ENCODE data around the gene MAN2B1. TPM values are rescaled to one million over a fixed set of nuclear protein-coding genes. Genes with fewer than 3 reads are reported as not detected.
"Not testable (repeated sequence)": the region's sequence is repeated elsewhere in the genome, so short reads cannot be mapped to it uniquely, and the experiment has no call there.

The MAN2B1 gene
- total RNA-seq, 8 experiments from 2014 or later = 12.3 to 95.9 (median 38.0) TPM

DNA sequence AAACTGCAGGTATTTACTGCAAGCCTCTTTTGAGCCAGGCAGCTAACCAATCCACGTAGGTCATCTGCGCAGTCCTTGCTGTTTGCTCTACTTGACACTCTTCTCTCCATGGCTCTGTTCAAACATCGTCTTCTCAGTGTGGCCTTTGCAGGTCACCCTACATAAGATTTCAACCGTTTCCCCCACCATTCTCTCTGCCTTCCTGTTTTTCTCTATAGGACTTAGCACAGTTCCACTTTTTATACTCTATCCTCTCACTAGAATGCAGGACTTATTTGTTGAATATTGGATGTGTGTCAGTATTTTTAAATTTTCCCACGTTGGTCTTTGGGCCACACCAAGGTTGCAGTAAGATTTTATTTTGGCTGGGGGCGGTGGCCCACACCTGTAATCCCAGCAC, 31.6 kb upstream of the MAN2B1 start:
- Histone ChIP-seq H3K27ac (no peak overlapping the region), H3K4me1 (replicated peaks in 1 of 2) (peaks cover 12 to 15% of the 10 kb centered on the region in 2 donors), H3K4me3 (no peak overlapping the region)
- WGBS, 10 experiments = 50 to 95% (median 84%) methylated on average over 2 to 6 of the region's 6 CpGs; no CpG with 5 or more reads in 4 of the 10 experiments
- no peak for ATAC-seq (replicated peaks in 6 of 8)
- in situ Hi-C loops (cut with MboI; ENCODE audit: low pct_unique_long_range_greater_than_20kb in 2 of 9, low sequenced_read_pairs in 9 of 9, unreplicated experiment in 9 of 9) = no loop called here

DNA sequence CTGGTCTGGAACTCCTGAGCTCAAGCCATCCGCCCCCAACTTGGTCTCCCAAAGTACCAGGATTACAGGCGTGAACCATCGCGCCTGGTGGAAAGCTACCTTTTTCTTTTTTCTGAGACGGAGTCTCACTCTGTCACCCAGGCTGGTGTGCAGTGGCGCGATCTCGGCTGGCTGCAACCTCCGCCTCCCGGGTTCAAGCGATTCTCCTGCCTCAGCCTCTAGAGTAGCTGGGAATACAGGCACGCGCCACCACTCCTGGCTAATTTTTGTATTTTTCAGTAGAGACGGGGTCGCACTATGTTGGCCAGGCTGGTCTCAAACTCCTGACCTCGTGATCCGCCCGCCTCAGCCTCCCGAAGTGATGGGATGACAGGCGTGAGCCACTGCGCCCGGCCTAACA, 30.9 kb upstream of the MAN2B1 start:
- in situ Hi-C loops (cut with MboI; ENCODE audit: low pct_unique_long_range_greater_than_20kb in 2 of 9, low sequenced_read_pairs in 9 of 9, unreplicated experiment in 9 of 9); H3K27ac ChIP-seq; ATAC-seq (replicated peaks in 6 of 8): not testable (repeated sequence)
- WGBS, 10 experiments = 80 to 100% (median 100%) methylated on average over 1 to 6 of the region's 22 CpGs; no CpG with 5 or more reads in 3 of the 10 experiments
- Histone ChIP-seq H3K4me3 (peak overlapping the region in 2 of 5 donors; percentile 62 to 90), H3K4me1 (replicated peaks in 1 of 2) (peaks cover 7 to 11% of the 10 kb centered on the region in 2 donors)

DNA sequence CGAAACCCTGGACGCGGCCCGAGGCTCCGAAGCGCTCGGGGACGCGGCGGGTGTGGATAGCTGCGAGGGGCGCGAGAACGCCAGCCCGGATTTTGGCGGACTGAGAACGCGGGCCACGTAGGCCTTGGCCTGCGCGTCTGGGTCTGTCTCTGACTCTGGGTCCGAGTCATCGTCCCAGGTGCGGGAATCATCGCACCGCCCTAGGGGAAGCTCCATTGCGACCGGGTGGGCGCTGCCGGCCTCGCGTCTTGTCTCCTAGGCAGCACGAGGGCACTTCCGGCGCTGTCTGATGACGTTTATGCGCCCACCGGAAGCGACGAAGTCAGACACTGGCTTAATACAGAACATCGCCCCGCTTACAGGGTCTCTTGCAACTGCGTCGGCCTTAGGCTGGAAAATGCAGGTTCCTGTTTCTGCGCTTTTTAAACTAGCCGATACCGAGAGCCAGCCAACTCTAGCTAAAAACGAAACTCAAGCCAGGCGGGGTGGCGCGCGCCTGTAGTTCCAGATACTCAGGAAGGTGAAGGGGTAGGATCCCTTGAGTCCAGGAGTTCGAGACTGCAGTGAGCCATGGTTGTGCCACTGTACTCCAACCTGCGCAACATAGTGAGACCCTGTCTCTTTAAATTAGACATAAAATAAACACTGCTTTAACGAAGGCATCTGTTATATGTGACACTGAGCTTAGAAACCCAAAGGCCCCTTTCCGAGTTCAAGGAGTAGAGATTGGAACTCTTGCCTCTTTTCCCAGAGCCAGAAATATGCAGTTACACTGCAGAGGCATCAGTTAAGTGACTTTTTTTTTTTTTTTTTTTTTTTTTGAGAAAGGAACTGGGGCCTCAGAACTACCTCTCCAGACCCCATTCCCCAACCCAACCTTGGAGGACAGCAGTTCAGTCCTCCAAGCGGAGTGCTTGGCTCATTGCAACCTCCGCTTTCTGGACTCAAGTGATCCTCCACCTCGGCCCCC, 30.1 kb upstream of the MAN2B1 start, which contains the start of gene FBXW9:
Gene FBXW9, minus strand, starts transcription at position 266 of the 970 bp plus-strand sequence. Its CDS starts 50 bp downstream, at position 216.
- 6 to 68% (median 23%) methylated on average over 3 to 28 of the region's 59 CpGs; no CpG with 5 or more reads in 3 of the 10 experiments for WGBS, 10 experiments
- H3K27ac ChIP-seq = peak within 1 kb of the TSS; percentile 91 to 93
- H3K4me1 ChIP-seq (replicated peaks in 1 of 2) = peaks cover 7 to 10% of the 10 kb centered on the region in 2 donors
- peak within 1 kb of the TSS; percentile 53 to 90 (median 62) for H3K4me3 ChIP-seq
- peak; percentile 83 to 94 (median 90) for ATAC-seq (replicated peaks in 6 of 8)
- in situ Hi-C loops (cut with MboI; ENCODE audit: low pct_unique_long_range_greater_than_20kb in 2 of 9, low sequenced_read_pairs in 9 of 9, unreplicated experiment in 9 of 9) = no loop called here

DNA sequence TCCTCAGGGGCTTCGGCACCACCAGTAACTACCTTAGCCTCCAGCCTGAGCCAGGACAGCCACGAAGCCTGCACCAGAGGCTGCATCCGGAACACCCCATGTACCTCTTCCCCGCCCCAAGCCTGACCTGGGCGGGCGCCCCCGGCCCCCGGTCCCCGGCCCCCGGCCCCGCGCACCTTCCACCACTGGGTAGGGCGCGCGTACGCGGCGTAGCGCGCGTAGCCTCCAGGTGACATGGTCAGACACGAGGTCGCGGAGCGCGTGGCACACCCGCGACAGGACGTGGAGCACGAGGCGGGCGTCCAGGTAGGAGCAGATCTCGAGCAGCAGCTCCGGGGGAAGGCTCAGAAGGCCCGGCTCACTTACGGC, 29.4 kb upstream of the MAN2B1 start:
- in situ Hi-C loops (cut with MboI; ENCODE audit: low pct_unique_long_range_greater_than_20kb in 2 of 9, low sequenced_read_pairs in 9 of 9, unreplicated experiment in 9 of 9) = no loop called here

DNA sequence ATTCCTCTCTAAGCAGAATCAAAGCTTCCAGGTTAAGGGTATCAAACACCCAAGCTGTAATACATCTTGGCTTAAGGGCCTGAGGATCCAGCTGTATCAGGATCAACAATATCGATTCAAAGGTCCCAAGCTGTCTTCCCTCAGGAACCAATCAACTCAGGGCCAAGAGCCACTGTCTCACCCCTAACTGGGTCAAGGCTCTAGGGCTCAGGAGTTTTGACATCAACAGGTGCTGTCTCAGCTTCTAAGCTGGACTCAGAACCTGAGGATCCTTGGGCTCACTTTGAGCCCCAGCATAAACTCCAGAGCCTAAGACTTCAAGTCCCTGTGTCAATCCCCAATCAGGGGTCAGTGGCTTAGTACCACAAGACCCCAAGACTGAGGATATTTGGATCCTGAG, 29.0 kb upstream of the MAN2B1 start:
- WGBS, 10 experiments = 67 to 100% methylated on average over 1 of the region's 1 CpG; no CpG with 5 or more reads in 8 of the 10 experiments
- Histone ChIP-seq H3K4me3 (peak overlapping the region; percentile 53 to 90 (median 62)), H3K27ac (no peak overlapping the region), H3K4me1 (replicated peaks in 1 of 2) (peaks cover 7 to 10% of the 10 kb centered on the region in 2 donors)
- in situ Hi-C loops (cut with MboI; ENCODE audit: low pct_unique_long_range_greater_than_20kb in 2 of 9, low sequenced_read_pairs in 9 of 9, unreplicated experiment in 9 of 9) = no loop called here
- no peak for ATAC-seq (replicated peaks in 6 of 8)

More for the DNA sequence above, 29.4 kb upstream of the MAN2B1 start:
- Histone ChIP-seq H3K27ac (peak overlapping the region; percentile 91 to 93), H3K4me3 (peak overlapping the region; percentile 53 to 90 (median 62)), H3K4me1 (replicated peaks in 1 of 2) (peaks cover 7 to 10% of the 10 kb centered on the region in 2 donors)
- ATAC-seq (replicated peaks in 6 of 8) = peak in 5 of 8 experiments; percentile 27 to 47 (median 41)
- whole genome bisulfite sequencing, 10 experiments = 0 to 14% methylated on average over 1 of the region's 36 CpGs; no CpG with 5 or more reads in 8 of the 10 experiments

DNA sequence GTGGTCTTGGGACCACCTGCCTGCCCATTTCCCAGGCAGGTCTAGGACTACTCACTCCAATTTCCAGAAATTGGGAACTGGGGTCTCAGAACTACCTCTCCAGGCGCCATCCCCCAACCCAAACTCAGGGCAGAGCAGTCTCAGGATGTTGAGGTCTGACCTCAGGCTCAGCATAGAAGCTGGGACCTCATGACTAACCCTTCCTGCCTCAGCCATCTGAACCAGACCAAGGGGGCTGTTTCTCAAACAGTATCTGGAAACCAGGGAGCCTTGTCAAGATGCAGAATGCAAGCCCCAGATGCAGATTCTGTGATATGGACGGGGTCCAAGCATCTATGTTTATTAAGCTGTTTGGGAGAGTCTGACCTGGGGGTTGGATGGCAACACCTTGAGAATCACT, 28.6 kb upstream of the MAN2B1 start:
- 20 to 70% (median 60%) methylated on average over 1 to 2 of the region's 2 CpGs; no CpG with 5 or more reads in 5 of the 10 experiments for WGBS, 10 experiments
- H3K4me1 ChIP-seq (replicated peaks in 1 of 2) = peaks cover 7 to 10% of the 10 kb centered on the region in 2 donors
- no peak for ATAC-seq (replicated peaks in 6 of 8)
- peak overlapping the region in 2 of 5 donors; percentile 62 to 90 for H3K4me3 ChIP-seq
- H3K27ac ChIP-seq = no peak overlapping the region
- in situ Hi-C loops (cut with MboI; ENCODE audit: low pct_unique_long_range_greater_than_20kb in 2 of 9, low sequenced_read_pairs in 9 of 9, unreplicated experiment in 9 of 9) = no loop called here

DNA sequence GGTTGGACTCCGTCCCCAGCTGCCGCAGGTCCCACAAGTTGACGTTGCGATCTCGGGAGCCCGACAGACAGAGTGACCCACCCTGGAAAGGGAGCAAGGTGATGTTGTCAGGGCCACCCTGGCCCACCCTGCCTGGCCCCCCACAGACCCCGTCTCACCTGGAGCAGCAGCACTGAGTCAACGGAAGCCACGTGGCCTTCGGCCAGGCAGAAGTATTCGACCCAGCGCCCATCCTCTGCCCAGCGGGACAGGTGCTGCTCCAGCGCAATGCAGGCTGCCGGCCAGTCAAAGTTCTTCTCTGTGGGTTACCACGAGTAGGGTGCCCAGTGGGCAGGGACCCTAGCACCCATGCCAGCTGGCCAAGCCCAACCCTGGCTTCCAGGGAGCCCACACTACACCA, 28.1 kb upstream of the MAN2B1 start:
- in situ Hi-C loops (cut with MboI; ENCODE audit: low pct_unique_long_range_greater_than_20kb in 2 of 9, low sequenced_read_pairs in 9 of 9, unreplicated experiment in 9 of 9) = no loop called here
- WGBS, 10 experiments = 70 to 91% (median 88%) methylated on average over 2 to 5 of the region's 16 CpGs; no CpG with 5 or more reads in 7 of the 10 experiments
- Histone ChIP-seq H3K4me3 (no peak overlapping the region), H3K4me1 (replicated peaks in 1 of 2) (peaks cover 7 to 10% of the 10 kb centered on the region in 2 donors), H3K27ac (no peak overlapping the region)
- ATAC-seq (replicated peaks in 6 of 8) = no peak

DNA sequence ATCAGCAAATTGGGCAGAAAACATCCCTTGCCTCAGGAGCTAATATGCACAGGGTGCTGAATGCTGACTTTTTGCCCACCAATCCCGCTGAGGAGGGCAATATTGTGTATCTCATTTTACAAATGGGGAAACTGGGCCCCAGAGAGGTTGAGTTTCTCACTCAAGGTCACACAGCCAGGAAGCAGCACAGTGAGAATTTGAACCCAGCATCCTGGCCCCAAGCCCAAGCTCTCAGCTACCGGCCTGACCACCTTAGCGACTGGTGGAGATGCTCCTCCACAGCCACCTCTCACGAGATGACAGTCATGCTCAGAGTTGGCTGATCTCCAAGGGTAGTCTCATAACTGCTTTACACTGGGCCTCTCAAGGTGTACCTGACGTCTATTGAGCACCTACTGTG, 26.4 kb upstream of the MAN2B1 start:
- H3K4me1 ChIP-seq (replicated peaks in 1 of 2) = peaks cover 7 to 10% of the 10 kb centered on the region in 2 donors
- H3K27ac ChIP-seq = no peak overlapping the region
- no peak for ATAC-seq (replicated peaks in 6 of 8)
- H3K4me3 ChIP-seq = no peak overlapping the region
- in situ Hi-C loops (cut with MboI; ENCODE audit: low pct_unique_long_range_greater_than_20kb in 2 of 9, low sequenced_read_pairs in 9 of 9, unreplicated experiment in 9 of 9) = no loop called here
- 60 to 100% (median 86%) methylated on average over 1 to 2 of the region's 5 CpGs; no CpG with 5 or more reads in 2 of the 10 experiments for whole genome bisulfite sequencing, 10 experiments

DNA sequence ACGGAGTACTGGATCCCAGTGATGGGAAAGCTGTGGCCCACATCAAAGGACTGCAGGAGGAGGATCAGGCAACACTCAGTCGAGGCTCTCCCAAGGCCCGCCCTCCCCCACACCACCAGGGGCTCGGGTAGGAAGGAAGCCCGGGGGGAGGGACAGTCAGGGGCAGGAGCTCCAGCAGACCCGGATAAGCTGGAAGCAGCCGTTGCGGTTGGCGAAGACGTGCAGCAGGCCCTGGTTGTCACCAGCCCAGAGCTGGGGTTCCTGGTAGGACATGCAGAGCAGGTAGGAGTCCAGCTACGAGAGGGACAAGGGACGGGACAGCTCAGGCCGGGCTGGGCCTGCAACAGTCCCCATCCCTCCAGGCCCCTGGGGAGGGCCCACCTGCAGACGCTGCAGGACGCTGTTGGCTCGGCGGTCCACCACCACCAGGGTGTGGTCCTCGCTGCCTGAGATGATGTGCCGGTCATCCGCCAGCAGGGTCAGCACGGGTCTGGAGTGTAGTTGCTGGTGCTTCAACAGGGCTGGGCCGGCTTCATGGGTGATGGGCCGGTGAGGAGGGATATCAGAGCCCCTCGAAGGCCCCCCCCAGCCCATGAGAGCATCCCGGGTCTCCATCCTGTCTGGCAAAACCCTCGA, 23.2 kb upstream of the MAN2B1 start:
- Histone ChIP-seq H3K27ac (no peak overlapping the region), H3K4me3 (no peak overlapping the region), H3K4me1 (replicated peaks in 1 of 2) (no peaks in the 10 kb centered on the region)
- 80% methylated on average over 2 of the region's 26 CpGs; no CpG with 5 or more reads in 8 of the 10 experiments for WGBS, 10 experiments
- peak in 6 of 8 experiments; percentile 4 to 28 (median 18) for ATAC-seq (replicated peaks in 6 of 8)
- in situ Hi-C loops (cut with MboI; ENCODE audit: low pct_unique_long_range_greater_than_20kb in 2 of 9, low sequenced_read_pairs in 9 of 9, unreplicated experiment in 9 of 9) = no loop called here

DNA sequence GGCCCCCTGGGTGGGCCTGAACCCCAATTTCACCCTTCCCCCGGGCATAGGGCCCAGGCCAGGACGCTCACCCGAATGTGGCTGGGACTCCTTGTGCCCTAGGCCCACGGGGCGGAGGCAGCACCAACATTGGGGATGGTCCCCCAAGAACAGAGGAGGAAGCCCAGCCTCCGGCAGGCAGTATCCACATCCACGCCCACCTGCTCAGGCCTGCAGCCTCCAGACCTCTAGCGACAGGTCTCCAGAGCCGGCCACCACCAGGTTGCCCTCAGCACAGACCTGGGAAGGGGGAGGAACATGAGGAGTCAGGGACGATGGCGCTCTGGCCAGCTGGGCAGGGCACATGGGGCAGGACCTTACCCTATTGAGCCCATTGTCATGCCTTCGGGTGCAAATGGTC, 22.5 kb upstream of the MAN2B1 start:
- in situ Hi-C loops (cut with MboI; ENCODE audit: low pct_unique_long_range_greater_than_20kb in 2 of 9, low sequenced_read_pairs in 9 of 9, unreplicated experiment in 9 of 9) = no loop called here
- no peaks in the 10 kb centered on the region for H3K4me1 ChIP-seq (replicated peaks in 1 of 2)
- no peak overlapping the region for H3K27ac ChIP-seq
- H3K4me3 ChIP-seq = no peak overlapping the region
- WGBS, 10 experiments = 80 to 100% (median 100%) methylated on average over 1 to 8 of the region's 12 CpGs; no CpG with 5 or more reads in 5 of the 10 experiments
- ATAC-seq (replicated peaks in 6 of 8) = peak in 4 of 8 experiments; percentile 3 to 20 (median 14)

DNA sequence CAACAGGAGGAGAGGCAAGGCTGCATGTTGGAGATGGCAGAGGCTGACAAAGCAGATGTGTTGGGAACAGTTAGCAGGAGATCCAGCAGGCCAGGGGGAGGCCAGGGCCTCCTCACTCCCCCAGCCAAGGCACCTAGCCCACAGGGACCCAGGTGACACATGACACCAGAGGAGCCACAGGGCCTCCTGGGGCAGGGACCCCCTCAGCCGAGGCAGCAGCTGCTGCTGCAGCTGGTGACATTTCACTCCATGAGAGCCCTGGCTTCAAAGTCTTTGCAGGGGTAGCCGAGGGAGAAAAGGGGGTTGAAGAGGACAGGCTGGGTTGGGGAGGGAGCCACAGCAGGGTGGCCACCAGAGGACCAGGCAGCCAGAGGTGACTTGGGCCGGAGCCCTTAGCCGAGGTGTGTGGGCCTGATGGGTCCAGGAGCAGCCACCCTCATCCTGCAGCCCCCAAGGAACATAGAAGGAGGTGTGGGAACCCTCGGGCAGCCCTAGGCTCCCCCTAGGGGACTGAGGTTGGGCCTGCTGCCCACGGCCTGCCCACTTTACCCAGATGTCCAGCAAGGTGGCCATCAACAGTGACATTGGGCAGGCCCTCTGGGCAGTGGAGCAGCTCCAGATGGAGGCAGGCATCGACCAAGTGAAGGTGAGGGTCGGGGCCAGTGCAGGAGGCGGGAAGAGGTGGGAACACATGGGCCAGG, 21.1 kb upstream of the MAN2B1 start, which contains the start of gene GNG14:
Gene GNG14, plus strand, starts transcription at position 503 of the 701 bp plus-strand sequence. Its CDS starts 51 bp downstream, at position 554.
- 80 to 100% methylated on average over 1 to 2 of the region's 9 CpGs; no CpG with 5 or more reads in 8 of the 10 experiments for WGBS, 10 experiments
- in situ Hi-C loops (cut with MboI; ENCODE audit: low pct_unique_long_range_greater_than_20kb in 2 of 9, low sequenced_read_pairs in 9 of 9, unreplicated experiment in 9 of 9) = no loop called here
- Histone ChIP-seq H3K4me1 (replicated peaks in 1 of 2) (no peaks in the 10 kb centered on the region), H3K4me3 (no peak within 1 kb of the TSS), H3K27ac (no peak within 1 kb of the TSS)
- ATAC-seq (replicated peaks in 6 of 8) = peak in 4 of 8 experiments; percentile 6 to 20 (median 12)

DNA sequence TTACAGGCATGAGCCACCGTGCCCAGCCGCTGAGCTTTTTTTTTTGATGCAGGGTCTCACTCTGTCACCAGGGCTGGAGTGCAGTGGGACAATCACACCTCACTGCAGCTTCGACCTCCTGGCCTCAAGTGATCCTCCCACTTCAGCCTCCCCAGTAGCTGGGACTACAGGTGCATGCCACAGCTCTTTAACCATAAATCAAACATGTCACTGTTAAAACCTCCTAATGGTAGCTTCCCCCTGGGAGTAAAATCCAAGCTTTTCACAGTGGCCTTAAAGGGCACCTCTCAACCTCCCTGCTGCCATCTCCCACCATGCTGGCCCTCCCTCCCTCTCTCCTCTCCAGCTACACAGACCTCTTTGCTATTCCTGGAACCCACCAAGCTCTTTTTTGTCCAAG, 19.3 kb upstream of the MAN2B1 start:
- WGBS, 10 experiments = 100% methylated on average over 1 to 2 of the region's 3 CpGs; no CpG with 5 or more reads in 8 of the 10 experiments
- no peak for ATAC-seq (replicated peaks in 6 of 8)
- Histone ChIP-seq H3K4me1 (replicated peaks in 1 of 2) (no peaks in the 10 kb centered on the region), H3K4me3 (no peak overlapping the region), H3K27ac (no peak overlapping the region)
- in situ Hi-C loops (cut with MboI; ENCODE audit: low pct_unique_long_range_greater_than_20kb in 2 of 9, low sequenced_read_pairs in 9 of 9, unreplicated experiment in 9 of 9) = no loop called here
